ENCODE data around the gene TMEM167A. TPM values are rescaled to one million over a fixed set of nuclear protein-coding genes. Genes with fewer than 3 reads are reported as not detected.

TMEM167A gene
- polyA plus RNA-seq, 1 experiment, result 23.5 TPM

- H3K36me3 ChIP-seq (ENCODE audit: control insufficient read depth, insufficient read depth, low read length), result no peaks in the 10 kb centered on the region
- TF ChIP-seq CTCF (IDR thresholded peaks at IDR 0.05; ENCODE audit: insufficient read depth, low read depth, low read length), result no peak
- POLR2A ChIA-PET, result no interaction called here
- no peak for DNase-seq (ENCODE audit: low read depth)
- H3K4me3 ChIP-seq (ENCODE audit: low read depth, low read length), result no peak overlapping the region
- H3K27me3 ChIP-seq (ENCODE audit: control insufficient read depth, insufficient read depth, low read length), result no peaks in the 10 kb centered on the region
- CTCF ChIA-PET, result no interaction called here
Observed at GRCh38 chr5:83090169-83090568, 13.0 kb upstream of the TMEM167A start.

DNA sequence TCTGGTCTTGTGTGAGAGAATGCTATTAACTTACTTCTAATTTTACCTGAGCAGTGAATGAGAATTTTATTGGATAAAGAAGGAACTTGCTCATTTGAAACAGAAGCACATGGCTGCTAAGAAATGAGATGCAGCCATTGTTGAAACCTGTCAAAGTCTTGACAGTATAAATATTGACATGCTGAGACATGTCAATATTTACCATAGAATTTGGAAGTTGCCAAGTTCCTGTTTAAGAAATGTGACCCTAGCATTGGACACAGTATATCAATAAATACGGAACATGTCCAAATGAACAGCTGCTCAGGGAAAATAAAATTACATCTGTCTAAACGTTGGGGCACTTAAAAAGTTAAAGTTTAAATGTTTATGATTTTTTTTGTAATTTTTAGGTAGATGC, 7.9 kb upstream of the TMEM167A start:
- ChIA-PET CTCF (interaction anchor here (1.1 kb wide), 1 partner anchor 9 kb away, joined by 3 read pairs; no protein-coding TSS in a partner anchor), POLR2A (no interaction called here)
- no peaks in the 10 kb centered on the region for H3K36me3 ChIP-seq (ENCODE audit: control insufficient read depth, insufficient read depth, low read length)
- no peaks in the 10 kb centered on the region for H3K27me3 ChIP-seq (ENCODE audit: control insufficient read depth, insufficient read depth, low read length)
- H3K4me3 ChIP-seq (ENCODE audit: low read depth, low read length), result no peak overlapping the region
- DNase-seq (ENCODE audit: low read depth), result no peak
- TF ChIP-seq CTCF (IDR thresholded peaks at IDR 0.05; ENCODE audit: insufficient read depth, low read depth, low read length), result no peak

DNA sequence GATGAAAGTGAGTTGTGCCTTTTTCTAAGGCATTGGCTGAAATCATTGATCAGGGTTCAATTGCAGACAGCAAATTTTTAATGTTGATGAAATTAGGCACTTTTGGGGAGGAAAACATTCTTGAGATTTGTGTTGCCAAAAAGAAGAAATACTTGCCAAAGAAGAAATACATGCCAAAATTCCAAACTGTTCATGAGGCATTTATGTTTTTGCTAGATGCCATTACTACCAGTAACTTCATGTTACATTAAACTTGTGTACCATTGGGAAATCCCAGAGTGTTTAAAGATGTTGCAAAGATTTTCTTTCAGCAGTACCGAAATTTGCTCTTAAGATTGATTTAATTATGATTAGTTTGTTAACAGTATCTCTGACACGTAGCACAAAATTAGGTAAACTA, 7.1 kb upstream of the TMEM167A start:
- ChIA-PET CTCF (no interaction called here), POLR2A (no interaction called here)
- no peak for TF ChIP-seq CTCF (IDR thresholded peaks at IDR 0.05; ENCODE audit: insufficient read depth, low read depth, low read length)
- Histone ChIP-seq H3K27me3 (ENCODE audit: control insufficient read depth, insufficient read depth, low read length) (no peaks in the 10 kb centered on the region), H3K36me3 (ENCODE audit: control insufficient read depth, insufficient read depth, low read length) (no peaks in the 10 kb centered on the region), H3K4me3 (ENCODE audit: low read depth, low read length) (no peak overlapping the region)
- no peak for DNase-seq (ENCODE audit: low read depth)

- CTCF ChIA-PET, result no interaction called here
- H3K36me3 ChIP-seq (ENCODE audit: control insufficient read depth, insufficient read depth, low read length), result no peaks in the 10 kb centered on the region
Observed at GRCh38 chr5:83082750-83083149, 5.6 kb upstream of the TMEM167A start.

DNA sequence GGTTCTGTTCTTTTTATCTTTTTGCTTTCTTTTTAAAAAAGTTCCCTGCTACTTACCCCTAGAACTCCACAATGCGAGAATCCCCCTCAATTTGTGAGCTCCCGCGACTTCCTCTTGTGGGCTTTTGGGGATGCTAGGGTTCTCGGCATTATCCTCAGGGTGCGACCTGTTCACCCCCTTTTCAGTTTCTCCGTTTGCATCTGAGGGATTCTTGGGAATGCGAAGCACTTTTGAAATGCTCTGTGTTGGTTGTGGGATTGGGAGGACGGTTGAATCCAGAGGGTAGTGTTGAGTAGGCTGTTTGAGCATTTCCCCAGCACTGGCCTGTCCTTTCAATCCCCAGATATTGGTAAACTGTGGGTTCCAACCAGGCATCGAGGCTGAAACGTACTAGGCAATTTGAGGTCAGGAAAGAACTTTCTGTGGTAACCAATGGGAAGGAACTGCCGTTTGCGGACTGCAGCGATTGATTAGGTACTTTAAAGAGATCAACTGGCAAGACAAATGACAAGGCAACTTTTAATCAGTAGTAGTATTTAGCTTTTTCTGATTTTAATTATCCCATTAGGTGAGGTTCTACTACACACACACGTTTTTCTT, 568 bp upstream of the TMEM167A start:
- DNase-seq (ENCODE audit: low read depth), result no peak
- no peaks in the 10 kb centered on the region for H3K27me3 ChIP-seq (ENCODE audit: control insufficient read depth, insufficient read depth, low read length)
- TF ChIP-seq CTCF (IDR thresholded peaks at IDR 0.05; ENCODE audit: insufficient read depth, low read depth, low read length), result no peak
- no peaks in the 10 kb centered on the region for H3K36me3 ChIP-seq (ENCODE audit: control insufficient read depth, insufficient read depth, low read length)
- H3K4me3 ChIP-seq (ENCODE audit: low read depth, low read length), result peak overlapping the region; percentile 93
- POLR2A ChIA-PET, result interaction anchor here (0.6 to 1.0 kb wide), 4 partner anchors 11 to 751 kb away, joined by 3 to 5 read pairs (median 3); no protein-coding TSS in a partner anchor
- CTCF ChIA-PET, result no interaction called here

More at GRCh38 chr5:83082750-83083149, 5.6 kb upstream of the TMEM167A start:
- Histone ChIP-seq H3K4me3 (ENCODE audit: low read depth, low read length) (no peak overlapping the region), H3K27me3 (ENCODE audit: control insufficient read depth, insufficient read depth, low read length) (no peaks in the 10 kb centered on the region)
- POLR2A ChIA-PET, result no interaction called here
- no peak for DNase-seq (ENCODE audit: low read depth)
- no peak for TF ChIP-seq CTCF (IDR thresholded peaks at IDR 0.05; ENCODE audit: insufficient read depth, low read depth, low read length)
